HTR-8/SVneo (cell line): ENCODE data around the gene SMCO2.

Experiments
- DNase-seq: peaks from one replicate; pipeline ENCODE4 v3.0.0; 2011; ENCODE audit warnings: low spot score, mixed read lengths; ENCODE audit not compliant: insufficient read length
- FAIRE-seq: peaks from 2 replicates; lab custom pipeline; 2011; peaks lifted over from hg19 to GRCh38; lab: Jason Lieb, UNC

The SMCO2 gene

GRCh38 chr12:27451036-27451825 is 4.7 kb downstream of the SMCO2 start:
- FAIRE-seq (peak; percentile 87), DNase-seq (no peak)

- peak; percentile 51 for FAIRE-seq
- no peak for DNase-seq
These were observed 6.9 kb downstream of the SMCO2 start for GRCh38 chr12:27453421-27453820.

- DNase-seq (no peak), FAIRE-seq (no peak)
These were observed 9.1 kb downstream of the SMCO2 start for GRCh38 chr12:27455589-27455988.

- FAIRE-seq = peak; percentile 46
- no peak for DNase-seq
These were observed 10.1 kb downstream of the SMCO2 start for GRCh38 chr12:27456618-27457017.

- peak; percentile 46 for FAIRE-seq
- DNase-seq = peak; percentile 22
These were observed 14.0 kb downstream of the SMCO2 start for GRCh38 chr12:27460471-27460978.

GRCh38 chr12:27462151-27462694 is 15.7 kb downstream of the SMCO2 start:
- DNase-seq (peak; percentile 24), FAIRE-seq (peak; percentile 49)

GRCh38 chr12:27462851-27463250 is 16.3 kb downstream of the SMCO2 start:
- DNase-seq (no peak), FAIRE-seq (peak; percentile 84)

- FAIRE-seq = no peak
- DNase-seq = no peak
These were observed 17.1 kb downstream of the SMCO2 start for GRCh38 chr12:27463511-27464219.

- peak; percentile 82 for FAIRE-seq
- no peak for DNase-seq
These were observed 17.7 kb downstream of the SMCO2 start for GRCh38 chr12:27464220-27464554.

- DNase-seq = no peak
- FAIRE-seq = peak; percentile 20
These were observed 21.1 kb downstream of the SMCO2 start for GRCh38 chr12:27467641-27468040.

- no peak for FAIRE-seq
- no peak for DNase-seq
These were observed 21.7 kb downstream of the SMCO2 start for GRCh38 chr12:27468241-27468640.

GRCh38 chr12:27469176-27469736 is 22.7 kb downstream of the SMCO2 start:
- FAIRE-seq (peak; percentile 49), DNase-seq (no peak)

GRCh38 chr12:27472604-27473003 is 26.1 kb downstream of the SMCO2 start:
- FAIRE-seq (no peak), DNase-seq (no peak)

- FAIRE-seq (no peak), DNase-seq (peak; percentile 47)
These were observed 27.8 kb downstream of the SMCO2 start for GRCh38 chr12:27474344-27474743.

- FAIRE-seq = no peak
These were observed 30.5 kb downstream of the SMCO2 start for GRCh38 chr12:27477049-27477448.

GRCh38 chr12:27478949-27479348 is 32.4 kb downstream of the SMCO2 start:
- FAIRE-seq (no peak), DNase-seq (no peak)

More at GRCh38 chr12:27477049-27477448, 30.5 kb downstream of the SMCO2 start:
- no peak for DNase-seq

GRCh38 chr12:27480016-27480415 is 33.5 kb downstream of the SMCO2 start:
- no peak for FAIRE-seq
- no peak for DNase-seq

GRCh38 chr12:27486961-27487360 is 40.4 kb downstream of the SMCO2 start:
- FAIRE-seq (no peak), DNase-seq (no peak)

- DNase-seq (no peak), FAIRE-seq (peak; percentile 9)
These were observed 41.9 kb downstream of the SMCO2 start for GRCh38 chr12:27488479-27488878.

GRCh38 chr12:27491226-27491625 is 44.7 kb downstream of the SMCO2 start:
- DNase-seq (no peak), FAIRE-seq (no peak)
